HepG2 (cell line): Measurements from ENCODE around the gene FAM76A. TPM values are rescaled to one million over a fixed set of nuclear protein-coding genes. Genes with fewer than 3 reads are reported as not detected.

Experiments used
- ATAC-seq: fragments of 200-7000 bp; cut with Tn5 transposase; 3 replicates; pipeline ENCODE4 v1.9.1; 2020; ENCODE audit warnings: mild to moderate bottlenecking, moderate library complexity
- BruUV-seq: library from RNA; stranded (reverse); fragments of 400-500 nt; replicated peaks from 2 replicates; lab custom pipeline; 2021; lab: Mats Ljungman, UMichigan
- CTCF ChIA-PET: fragments of 300-600 bp; formaldehyde crosslinking; extraction: SDS; loops from one replicate; lab custom pipeline; 2021; ENCODE audit warnings: low total read pairs, inconsistent platforms, low intra/inter-chr PET ratio; lab: Yijun Ruan, JAX
- POLR2A ChIA-PET: fragments of 350-600 bp; sonication (Branson Sonifier 250); formaldehyde crosslinking; loops from one replicate; lab custom pipeline; 2020; ENCODE audit warnings: antibody characterized with exemption, inconsistent platforms; lab: Yijun Ruan, JAX
- DNase-seq: peaks from one replicate; pipeline ENCODE4 v3.0.0-alpha.2; 2015; ENCODE audit warnings: low spot score
- FAIRE-seq: peaks from 3 replicates; lab custom pipeline; 2011; peaks lifted over from hg19 to GRCh38; lab: Jason Lieb, UNC
- H2AFZ ChIP-seq: one replicate; pipeline ENCODE4 v1.6.1; 2011; ENCODE audit warnings: low read length, inconsistent platforms
- H3K27ac ChIP-seq: fragments of 300-600 bp; 3 replicates; pipeline ENCODE4 v1.8.0; 2011; ENCODE audit warnings: mixed run types, mild to moderate bottlenecking, mixed read lengths, low read length, inconsistent platforms; ENCODE audit not compliant: insufficient read depth; ENCODE audit errors: extremely low read length
- H3K27me3 ChIP-seq, 2 experiments: fragments of 200-600 bp in 1 of 2; 2 replicates in 1 of 2; 3 replicates in 1 of 2; pipeline versions ENCODE4 v1.6.0 to v1.8.0; 2011; ENCODE audit warnings: low read length in 2 of 2, mild to moderate bottlenecking in 2 of 2, moderate library complexity in 2 of 2, inconsistent platforms in 1 of 2; ENCODE audit not compliant: insufficient read depth in 2 of 2, control insufficient read depth in 1 of 2
- H3K36me3 ChIP-seq, 2 experiments: fragments of 200-600 bp in 1 of 2; replicated peaks in 1 of 2; 2 replicates in 1 of 2; 3 replicates in 1 of 2; pipeline versions ENCODE4 v1.5.1 to v1.8.0; 2011; ENCODE audit warnings: low read length in 2 of 2, inconsistent platforms in 1 of 2; ENCODE audit not compliant: insufficient read depth in 2 of 2, control insufficient read depth in 1 of 2
- H3K4me1 ChIP-seq: 2 replicates; pipeline ENCODE4 v1.5.1; 2012; ENCODE audit warnings: low read length, inconsistent platforms; ENCODE audit not compliant: insufficient read depth
- H3K4me2 ChIP-seq: 2 replicates; pipeline ENCODE4 v1.6.0; 2011; ENCODE audit warnings: low read depth, low read length, inconsistent platforms
- H3K4me3 ChIP-seq, 3 experiments: fragments of 200-600 bp in 1 of 3; sonication (generic), shearing (Covaris generic) in 1 of 3; replicated peaks in 1 of 3; 2 replicates each; pipeline ENCODE4 v1.5.1; 2011 to 2016; ENCODE audit warnings: low read length in 3 of 3, inconsistent platforms in 2 of 3, low read depth in 2 of 3, mild to moderate bottlenecking in 2 of 3, control low read depth in 1 of 3, mixed read lengths in 1 of 3; ENCODE audit not compliant: insufficient read depth in 1 of 3
- H3K79me2 ChIP-seq: one replicate; pipeline ENCODE4 v1.6.1; 2011; ENCODE audit warnings: low read length, inconsistent platforms; ENCODE audit not compliant: insufficient read depth
- H3K9ac ChIP-seq: 2 replicates; pipeline ENCODE4 v1.6.0; 2011; ENCODE audit warnings: mild to moderate bottlenecking, low read depth, low read length, inconsistent platforms; ENCODE audit not compliant: insufficient read depth
- H3K9me3 ChIP-seq: 2 replicates; pipeline ENCODE4 v1.5.1; 2012; ENCODE audit warnings: mild to moderate bottlenecking, low read length
- H4K20me1 ChIP-seq: 2 replicates; pipeline ENCODE4 v1.6.0; 2011; ENCODE audit warnings: inconsistent platforms, mild to moderate bottlenecking, low read length, moderate library complexity; ENCODE audit not compliant: insufficient read depth
- KDM1A ChIP-seq: IDR thresholded peaks from 2 replicates; pipeline ENCODE4 v1.6.1; 2016; ENCODE audit warnings: missing compliant biosample characterization
- MYC ChIP-seq: sonication (generic); formaldehyde crosslinking; IDR thresholded peaks from 2 replicates; pipeline ENCODE4 v1.9.0; 2021; ENCODE audit warnings: missing genetic modification reagents, borderline replicate concordance
- POLR2G ChIP-seq: fragments of 200-400 bp; formaldehyde crosslinking; IDR thresholded peaks from 2 replicates; pipeline ENCODE4 v1.6.1; 2018; ENCODE audit warnings: mild to moderate bottlenecking, low read depth, low read length, moderate library complexity
- RNF2 ChIP-seq: fragments of 450-650 bp; conservative IDR thresholded peaks from 2 replicates; pipeline ENCODE4 v1.6.1; 2016; ENCODE audit warnings: low read depth
- SALL1 ChIP-seq: sonication (generic); formaldehyde crosslinking; IDR thresholded peaks from 2 replicates; pipeline ENCODE4 v1.8.0; 2022; ENCODE audit warnings: mild to moderate bottlenecking, missing genetic modification reagents
- ZNF136 ChIP-seq: sonication (generic); formaldehyde crosslinking; IDR thresholded peaks from 2 replicates; pipeline ENCODE4 v1.8.1; 2022; ENCODE audit warnings: low read depth, mild to moderate bottlenecking, moderate library complexity, missing genetic modification reagents
- ZNF260 ChIP-seq: sonication (generic); formaldehyde crosslinking; IDR thresholded peaks from 2 replicates; pipeline ENCODE4 v1.4.0; 2020; ENCODE audit warnings: missing genetic modification reagents, low read depth, mild to moderate bottlenecking, borderline replicate concordance
- ZNF670 ChIP-seq: sonication (generic); formaldehyde crosslinking; IDR thresholded peaks from 2 replicates; pipeline ENCODE4 v1.8.0; 2022; ENCODE audit warnings: mild to moderate bottlenecking, missing genetic modification reagents, borderline replicate concordance
- WGBS: methylation state at CpG from one replicate; pipeline ENCODE4 v1.1.6; 2017; ENCODE audit warnings: low lambda C conversion rate; 5-methylcytosine and 5-hydroxymethylcytosine counted together
- in situ Hi-C: cut with HindIII; loops from 2 replicates; pipeline ENCODE4 v1.10.0; 2017; ENCODE audit warnings: low pct_unique_long_range_greater_than_20kb; ENCODE audit not compliant: extremely low pct_ligation_motif_present
- intact Hi-C: fragments of 100-400 bp; cut with micrococcal nuclease; formaldehyde crosslinking; loops from one replicate; pipeline ENCODE4 v1.10.0; 2022; ENCODE audit not compliant: unreplicated experiment
- polyA plus RNA-seq, 8 experiments: library from polyadenylated mRNA; depleted of rRNA in 3 of 8; stranded (reverse) in 7 of 8; unstranded in 1 of 8; fragments of >200 nt; fragmentation: Illumina TruSeq in 4 of 8; extraction: Trizol in 4 of 8; gene quantifications; 2 replicates each; pipeline versions ENCODE4 v1.2.1 to v1.2.3, GENCODE V29; 2011 to 2016; ENCODE audit warnings: low read depth in 4 of 8, missing spikeins in 1 of 8, mixed read lengths in 1 of 8; ENCODE audit not compliant: insufficient read depth in 1 of 8
- total RNA-seq, 5 experiments: library from RNA; depleted of rRNA; stranded (reverse); fragments of >200 nt; fragmentation: Illumina TruSeq; extraction: Trizol; gene quantifications; 2 replicates each; pipeline ENCODE4 v1.2.3, GENCODE V29; 2016; ENCODE audit warnings: low read depth in 1 of 5
- TF ChIP-seq, protein P1 (sequence below): sonication (generic); formaldehyde crosslinking; IDR thresholded peaks from 2 replicates; pipeline ENCODE4 v1.4.0; 2020; ENCODE audit warnings: missing genetic modification reagents
- TF ChIP-seq, protein P2 (sequence below): sonication (generic); formaldehyde crosslinking; IDR thresholded peaks from 2 replicates; pipeline ENCODE4 v1.5.0; 2020; ENCODE audit warnings: mild to moderate bottlenecking, missing genetic modification reagents, moderate library complexity
- TF ChIP-seq, protein P3 (sequence below): sonication (generic); formaldehyde crosslinking; IDR thresholded peaks from 2 replicates; pipeline ENCODE4 v1.4.0; 2020; ENCODE audit warnings: missing genetic modification reagents, borderline replicate concordance

FAM76A gene
- total and polyA plus RNA-seq, 2 of the 13 experiments (the other 11 are each of a cell fraction or from before 2014, with no cell fraction given), result 4.2 to 15.7 TPM

DNA sequence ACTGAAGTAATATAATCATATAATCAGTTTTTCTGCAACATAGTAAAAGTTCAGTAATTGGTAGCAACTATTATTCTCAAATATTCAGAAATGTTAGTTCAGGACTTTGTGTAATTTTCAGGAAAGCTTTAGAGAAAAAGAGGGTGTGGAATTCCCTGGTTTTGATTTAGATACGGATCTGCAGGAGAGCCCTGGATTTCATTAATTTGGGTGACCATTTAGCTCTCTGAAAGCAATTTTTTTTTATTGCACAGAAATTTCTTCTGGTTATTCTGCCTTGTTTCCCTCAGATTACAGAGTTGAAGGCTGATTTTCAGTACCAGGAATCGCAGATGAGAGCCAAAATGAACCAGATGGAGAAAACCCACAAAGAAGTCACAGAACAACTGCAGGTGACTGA, 33.5 kb downstream of the FAM76A start:
- in situ Hi-C loops, result no loop called here
- Histone ChIP-seq H3K27ac (no peak overlapping the region), H4K20me1 (no peaks in the 10 kb centered on the region), H3K4me1 (no peaks in the 10 kb centered on the region), H3K9me3 (no peaks in the 10 kb centered on the region), H3K4me2 (no peak overlapping the region), H3K4me3 (no peak overlapping the region), H3K79me2 (no peaks in the 10 kb centered on the region), H3K27me3 (no peaks in the 10 kb centered on the region), H2AFZ (no peak overlapping the region), H3K9ac (no peak overlapping the region), H3K36me3 (peaks cover 4 to 14% of the 10 kb centered on the region in 2 experiments; a peak in 4 of 5 replicates)
- ATAC-seq (no peak), DNase-seq (no peak), FAIRE-seq (no peak)
- intact Hi-C loops, result no loop called here
- POLR2A ChIA-PET, result interaction anchor here (1.0 kb wide), 1 partner anchor 71 kb away, joined by 3 read pairs; the partner anchor contains the start of gene PPP1R8
- 98% methylated on average over 2 of the region's 2 CpGs for WGBS
- no TSS peak for BruUV-seq
- TF ChIP-seq POLR2G (no peak), ZNF260 (CRISPR knock-in tag) (no peak), MYC (CRISPR knock-in tag) (no peak)
- CTCF ChIA-PET, result no interaction called here

DNA sequence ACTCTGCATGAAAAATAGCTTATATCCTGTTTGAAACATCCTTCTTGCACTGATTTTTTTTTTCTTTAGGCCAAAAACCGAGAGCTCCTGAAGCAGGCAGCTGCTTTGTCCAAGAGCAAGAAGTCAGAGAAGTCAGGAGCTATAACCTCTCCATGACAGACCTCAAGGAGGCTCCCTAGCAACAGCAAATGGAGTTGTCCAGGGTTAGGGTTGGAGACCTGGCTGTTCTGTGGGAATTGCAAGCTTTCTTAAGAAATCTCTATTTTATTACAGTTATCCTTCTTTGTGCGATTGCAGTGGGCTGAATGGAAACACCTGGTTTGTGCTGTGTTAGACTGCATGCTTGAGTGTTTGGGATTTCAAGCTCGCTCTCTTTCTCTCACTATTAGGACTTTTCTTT, 34.7 kb downstream of the FAM76A start:
- DNase-seq (no peak), FAIRE-seq (no peak), ATAC-seq (no peak)
- CTCF ChIA-PET, result no interaction called here
- Histone ChIP-seq H3K36me3 (peaks cover 3 to 14% of the 10 kb centered on the region in 2 experiments; a peak in 4 of 5 replicates), H4K20me1 (no peaks in the 10 kb centered on the region), H3K27me3 (no peaks in the 10 kb centered on the region), H3K4me1 (no peaks in the 10 kb centered on the region), H3K79me2 (no peaks in the 10 kb centered on the region), H2AFZ (no peak overlapping the region), H3K27ac (no peak overlapping the region), H3K4me2 (no peak overlapping the region), H3K9ac (no peak overlapping the region), H3K4me3 (no peak overlapping the region), H3K9me3 (no peaks in the 10 kb centered on the region)
- BruUV-seq, result no TSS peak
- in situ Hi-C loops, result no loop called here
- WGBS, result 92% methylated on average over 3 of the region's 3 CpGs
- POLR2A ChIA-PET, result interaction anchor here (1.8 kb wide), 1 partner anchor 13 kb away, joined by 5 read pairs; the partner anchor contains the start of gene STX12
- intact Hi-C loops, result no loop called here
- TF ChIP-seq, protein P1, sequence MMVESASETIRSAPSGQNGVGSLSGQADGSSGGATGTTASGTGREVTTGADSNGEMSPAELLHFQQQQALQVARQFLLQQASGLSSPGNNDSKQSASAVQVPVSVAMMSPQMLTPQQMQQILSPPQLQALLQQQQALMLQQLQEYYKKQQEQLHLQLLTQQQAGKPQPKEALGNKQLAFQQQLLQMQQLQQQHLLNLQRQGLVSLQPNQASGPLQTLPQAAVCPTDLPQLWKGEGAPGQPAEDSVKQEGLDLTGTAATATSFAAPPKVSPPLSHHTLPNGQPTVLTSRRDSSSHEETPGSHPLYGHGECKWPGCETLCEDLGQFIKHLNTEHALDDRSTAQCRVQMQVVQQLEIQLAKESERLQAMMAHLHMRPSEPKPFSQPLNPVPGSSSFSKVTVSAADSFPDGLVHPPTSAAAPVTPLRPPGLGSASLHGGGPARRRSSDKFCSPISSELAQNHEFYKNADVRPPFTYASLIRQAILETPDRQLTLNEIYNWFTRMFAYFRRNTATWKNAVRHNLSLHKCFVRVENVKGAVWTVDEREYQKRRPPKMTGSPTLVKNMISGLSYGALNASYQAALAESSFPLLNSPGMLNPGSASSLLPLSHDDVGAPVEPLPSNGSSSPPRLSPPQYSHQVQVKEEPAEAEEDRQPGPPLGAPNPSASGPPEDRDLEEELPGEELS (CRISPR knock-in tag), result no peak
- TF ChIP-seq, protein P2, sequence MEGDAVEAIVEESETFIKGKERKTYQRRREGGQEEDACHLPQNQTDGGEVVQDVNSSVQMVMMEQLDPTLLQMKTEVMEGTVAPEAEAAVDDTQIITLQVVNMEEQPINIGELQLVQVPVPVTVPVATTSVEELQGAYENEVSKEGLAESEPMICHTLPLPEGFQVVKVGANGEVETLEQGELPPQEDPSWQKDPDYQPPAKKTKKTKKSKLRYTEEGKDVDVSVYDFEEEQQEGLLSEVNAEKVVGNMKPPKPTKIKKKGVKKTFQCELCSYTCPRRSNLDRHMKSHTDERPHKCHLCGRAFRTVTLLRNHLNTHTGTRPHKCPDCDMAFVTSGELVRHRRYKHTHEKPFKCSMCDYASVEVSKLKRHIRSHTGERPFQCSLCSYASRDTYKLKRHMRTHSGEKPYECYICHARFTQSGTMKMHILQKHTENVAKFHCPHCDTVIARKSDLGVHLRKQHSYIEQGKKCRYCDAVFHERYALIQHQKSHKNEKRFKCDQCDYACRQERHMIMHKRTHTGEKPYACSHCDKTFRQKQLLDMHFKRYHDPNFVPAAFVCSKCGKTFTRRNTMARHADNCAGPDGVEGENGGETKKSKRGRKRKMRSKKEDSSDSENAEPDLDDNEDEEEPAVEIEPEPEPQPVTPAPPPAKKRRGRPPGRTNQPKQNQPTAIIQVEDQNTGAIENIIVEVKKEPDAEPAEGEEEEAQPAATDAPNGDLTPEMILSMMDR (CRISPR knock-in tag), result peak; percentile 46
- no peak for TF ChIP-seq ZNF136 (CRISPR knock-in tag)
- TF ChIP-seq KDM1A, result no peak
- TF ChIP-seq, protein P3, sequence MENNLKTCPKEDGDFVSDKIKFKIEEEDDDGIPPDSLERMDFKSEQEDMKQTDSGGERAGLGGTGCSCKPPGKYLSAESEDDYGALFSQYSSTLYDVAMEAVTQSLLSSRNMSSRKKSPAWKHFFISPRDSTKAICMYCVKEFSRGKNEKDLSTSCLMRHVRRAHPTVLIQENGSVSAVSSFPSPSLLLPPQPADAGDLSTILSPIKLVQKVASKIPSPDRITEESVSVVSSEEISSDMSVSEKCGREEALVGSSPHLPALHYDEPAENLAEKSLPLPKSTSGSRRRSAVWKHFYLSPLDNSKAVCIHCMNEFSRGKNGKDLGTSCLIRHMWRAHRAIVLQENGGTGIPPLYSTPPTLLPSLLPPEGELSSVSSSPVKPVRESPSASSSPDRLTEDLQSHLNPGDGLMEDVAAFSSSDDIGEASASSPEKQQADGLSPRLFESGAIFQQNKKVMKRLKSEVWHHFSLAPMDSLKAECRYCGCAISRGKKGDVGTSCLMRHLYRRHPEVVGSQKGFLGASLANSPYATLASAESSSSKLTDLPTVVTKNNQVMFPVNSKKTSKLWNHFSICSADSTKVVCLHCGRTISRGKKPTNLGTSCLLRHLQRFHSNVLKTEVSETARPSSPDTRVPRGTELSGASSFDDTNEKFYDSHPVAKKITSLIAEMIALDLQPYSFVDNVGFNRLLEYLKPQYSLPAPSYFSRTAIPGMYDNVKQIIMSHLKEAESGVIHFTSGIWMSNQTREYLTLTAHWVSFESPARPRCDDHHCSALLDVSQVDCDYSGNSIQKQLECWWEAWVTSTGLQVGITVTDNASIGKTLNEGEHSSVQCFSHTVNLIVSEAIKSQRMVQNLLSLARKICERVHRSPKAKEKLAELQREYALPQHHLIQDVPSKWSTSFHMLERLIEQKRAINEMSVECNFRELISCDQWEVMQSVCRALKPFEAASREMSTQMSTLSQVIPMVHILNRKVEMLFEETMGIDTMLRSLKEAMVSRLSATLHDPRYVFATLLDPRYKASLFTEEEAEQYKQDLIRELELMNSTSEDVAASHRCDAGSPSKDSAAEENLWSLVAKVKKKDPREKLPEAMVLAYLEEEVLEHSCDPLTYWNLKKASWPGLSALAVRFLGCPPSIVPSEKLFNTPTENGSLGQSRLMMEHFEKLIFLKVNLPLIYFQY, result no peak
- TF ChIP-seq RNF2, result no peak
- TF ChIP-seq SALL1 (CRISPR knock-in tag), result no peak
- no peak for TF ChIP-seq ZNF670
